BLaER1 (cell line): ENCODE data around the gene TMEM207.

Experiments used
- H3K27ac ChIP-seq: shearing (Covaris generic); formaldehyde crosslinking; 2 replicates; pipeline ENCODE4 v1.8.1; 2022
- H3K27me3 ChIP-seq: shearing (Covaris generic); formaldehyde crosslinking; 2 replicates; pipeline ENCODE4 v1.8.1; 2022
- H3K36me3 ChIP-seq: shearing (Covaris generic); formaldehyde crosslinking; 2 replicates; pipeline ENCODE4 v1.8.1; 2022
- H3K4me1 ChIP-seq: shearing (Covaris generic); formaldehyde crosslinking; 2 replicates; pipeline ENCODE4 v1.8.1; 2022
- H3K4me2 ChIP-seq: shearing (Covaris generic); formaldehyde crosslinking; 2 replicates; pipeline ENCODE4 v1.8.1; 2022
- H3K4me3 ChIP-seq: shearing (Covaris generic); formaldehyde crosslinking; 2 replicates; pipeline ENCODE4 v1.8.1; 2022
- H3K9ac ChIP-seq: shearing (Covaris generic); formaldehyde crosslinking; 2 replicates; pipeline ENCODE4 v1.8.1; 2022
- H3K9me3 ChIP-seq: shearing (Covaris generic); formaldehyde crosslinking; 2 replicates; pipeline ENCODE4 v1.8.1; 2022
- H4K20me1 ChIP-seq: shearing (Covaris generic); formaldehyde crosslinking; 2 replicates; pipeline ENCODE4 v1.8.1; 2022
- Cebpa-rat ChIP-seq: shearing (Covaris generic); IDR thresholded peaks from 2 replicates; pipeline ENCODE4 v1.8.1; 2022

TMEM207 gene

GRCh38 chr3:190449801-190450200 lies at the start of gene TMEM207:
TSS of gene TMEM207 (minus strand) at chr3:190449901. CDS start at chr3:190449809, 92 bp downstream.
- H3K4me2 ChIP-seq, result no peak within 1 kb of the TSS
- no peaks in the 10 kb centered on the region for H3K36me3 ChIP-seq
- no peak within 1 kb of the TSS for H3K9ac ChIP-seq
- no peaks in the 10 kb centered on the region for H3K27me3 ChIP-seq
- H3K4me3 ChIP-seq, result no peak within 1 kb of the TSS
- peaks cover 14% of the 10 kb centered on the region for H3K4me1 ChIP-seq
- no peak for TF ChIP-seq Cebpa-rat
- no peaks in the 10 kb centered on the region for H4K20me1 ChIP-seq
- H3K9me3 ChIP-seq, result no peaks in the 10 kb centered on the region
- H3K27ac ChIP-seq, result no peak within 1 kb of the TSS

GRCh38 chr3:190499122-190499521 lies 49.4 kb upstream of the TMEM207 start:
- Histone ChIP-seq H3K36me3 (no peaks in the 10 kb centered on the region), H3K9ac (no peak overlapping the region), H3K27me3 (no peaks in the 10 kb centered on the region), H3K9me3 (no peaks in the 10 kb centered on the region), H4K20me1 (no peaks in the 10 kb centered on the region), H3K4me1 (peaks cover 10% of the 10 kb centered on the region), H3K4me2 (no peak overlapping the region), H3K4me3 (no peak overlapping the region), H3K27ac (no peak overlapping the region)
- TF ChIP-seq Cebpa-rat, result no peak

GRCh38 chr3:190498293-190498692 lies 48.6 kb upstream of the TMEM207 start:
- H3K27ac ChIP-seq, result no peak overlapping the region

GRCh38 chr3:190497811-190498210 lies 48.1 kb upstream of the TMEM207 start:
- no peaks in the 10 kb centered on the region for H3K36me3 ChIP-seq
- no peaks in the 10 kb centered on the region for H3K27me3 ChIP-seq
- H3K9me3 ChIP-seq, result no peaks in the 10 kb centered on the region
- TF ChIP-seq Cebpa-rat, result no peak
- H3K4me3 ChIP-seq, result no peak overlapping the region
- H4K20me1 ChIP-seq, result no peaks in the 10 kb centered on the region
- no peak overlapping the region for H3K27ac ChIP-seq
- no peak overlapping the region for H3K9ac ChIP-seq
- peaks cover 10% of the 10 kb centered on the region for H3K4me1 ChIP-seq
- no peak overlapping the region for H3K4me2 ChIP-seq

More at GRCh38 chr3:190498293-190498692, 48.6 kb upstream of the TMEM207 start:
- Histone ChIP-seq H3K27me3 (no peaks in the 10 kb centered on the region), H3K4me3 (no peak overlapping the region), H4K20me1 (no peaks in the 10 kb centered on the region), H3K9ac (no peak overlapping the region), H3K4me2 (no peak overlapping the region), H3K36me3 (no peaks in the 10 kb centered on the region), H3K4me1 (peaks cover 10% of the 10 kb centered on the region), H3K9me3 (no peaks in the 10 kb centered on the region)
- TF ChIP-seq Cebpa-rat, result no peak

- no peaks in the 10 kb centered on the region for H3K9me3 ChIP-seq
- H3K4me3 ChIP-seq, result no peak overlapping the region
- H3K4me2 ChIP-seq, result no peak overlapping the region
- no peak overlapping the region for H3K9ac ChIP-seq
- peaks cover 10% of the 10 kb centered on the region for H3K4me1 ChIP-seq
- H3K27ac ChIP-seq, result no peak overlapping the region
- H4K20me1 ChIP-seq, result no peaks in the 10 kb centered on the region
- no peaks in the 10 kb centered on the region for H3K27me3 ChIP-seq
- no peak for TF ChIP-seq Cebpa-rat
- no peaks in the 10 kb centered on the region for H3K36me3 ChIP-seq
These were observed 47.2 kb upstream of the TMEM207 start for GRCh38 chr3:190496859-190497258.

DNA sequence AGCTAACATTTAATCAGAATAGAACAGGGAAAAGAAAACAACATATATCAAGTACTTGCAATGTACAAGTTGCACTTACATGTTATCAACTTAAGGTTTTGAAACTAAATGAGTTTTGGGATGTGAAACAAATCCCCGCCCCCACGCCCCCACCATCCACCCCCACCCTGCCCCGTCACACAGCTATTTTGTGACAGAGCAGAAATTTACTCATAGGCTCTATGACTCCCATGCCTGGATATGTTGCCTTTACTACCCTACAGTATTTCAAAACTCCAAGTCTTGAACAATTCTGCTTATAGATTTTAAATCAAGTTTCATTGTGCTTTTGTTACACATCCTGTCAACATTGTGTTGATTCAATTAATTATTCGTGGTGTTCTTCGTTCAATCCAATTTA lies 46.1 kb upstream of the TMEM207 start:
- Histone ChIP-seq H3K4me1 (peaks cover 10% of the 10 kb centered on the region), H3K9me3 (no peaks in the 10 kb centered on the region), H3K36me3 (no peaks in the 10 kb centered on the region), H3K4me2 (no peak overlapping the region), H3K4me3 (no peak overlapping the region), H3K9ac (no peak overlapping the region), H4K20me1 (no peaks in the 10 kb centered on the region), H3K27ac (no peak overlapping the region), H3K27me3 (no peaks in the 10 kb centered on the region)
- no peak for TF ChIP-seq Cebpa-rat

DNA sequence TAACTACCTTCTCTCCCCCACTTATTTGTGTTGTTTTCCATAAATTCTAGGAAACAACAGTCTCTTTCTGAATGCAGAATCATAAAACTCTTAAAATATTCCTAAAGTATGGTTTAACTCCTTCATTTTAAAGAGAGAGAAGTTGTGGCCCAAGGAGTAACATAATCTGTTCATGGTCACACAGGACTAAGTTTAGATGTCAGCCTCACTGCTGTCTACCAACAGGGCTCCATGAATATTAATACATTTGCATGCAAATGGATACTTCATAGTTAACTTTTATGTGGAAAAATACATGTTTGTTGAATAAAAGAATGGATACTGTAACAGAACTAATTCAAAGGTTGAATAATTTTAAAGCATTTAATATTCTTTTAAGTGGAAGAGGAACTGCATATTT lies 45.7 kb upstream of the TMEM207 start:
- Histone ChIP-seq H3K4me3 (no peak overlapping the region), H3K9me3 (no peaks in the 10 kb centered on the region), H3K27ac (no peak overlapping the region), H3K4me2 (no peak overlapping the region; the same call in 1 of the 2 replicates), H3K9ac (no peak overlapping the region), H3K27me3 (no peaks in the 10 kb centered on the region), H4K20me1 (no peaks in the 10 kb centered on the region), H3K36me3 (no peaks in the 10 kb centered on the region), H3K4me1 (peaks cover 10% of the 10 kb centered on the region)
- TF ChIP-seq Cebpa-rat, result no peak

- H3K4me3 ChIP-seq, result no peak overlapping the region
- no peaks in the 10 kb centered on the region for H3K36me3 ChIP-seq
- no peak for TF ChIP-seq Cebpa-rat
- no peak overlapping the region for H3K27ac ChIP-seq
- peak overlapping the region; percentile 31; the same call in 1 of the 2 replicates for H3K4me2 ChIP-seq
- no peaks in the 10 kb centered on the region for H4K20me1 ChIP-seq
- no peaks in the 10 kb centered on the region for H3K27me3 ChIP-seq
- no peaks in the 10 kb centered on the region for H3K9me3 ChIP-seq
- H3K9ac ChIP-seq, result no peak overlapping the region
- H3K4me1 ChIP-seq, result peaks cover 10% of the 10 kb centered on the region
These were observed 45.2 kb upstream of the TMEM207 start for GRCh38 chr3:190494907-190495306.

DNA sequence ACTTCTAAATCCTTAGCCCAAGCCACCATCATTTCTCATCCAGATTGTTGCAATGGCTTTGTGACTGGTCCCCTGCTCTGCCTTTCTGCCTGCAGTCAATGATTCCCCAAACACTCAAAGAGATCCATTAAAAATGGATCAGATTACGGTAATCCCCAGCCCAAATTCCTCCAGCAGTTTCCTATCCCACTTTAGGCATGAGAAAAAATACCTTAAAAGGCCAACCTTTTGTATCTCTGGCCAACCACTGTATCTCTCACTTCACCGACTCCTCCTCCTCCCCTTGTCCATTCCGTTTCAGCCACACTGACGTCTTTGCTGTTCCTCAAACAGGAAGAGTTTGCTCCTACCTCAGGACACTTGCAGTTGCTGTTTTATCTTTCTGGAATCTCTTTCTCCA lies 43.3 kb upstream of the TMEM207 start:
- Histone ChIP-seq H3K4me1 (peaks cover 10% of the 10 kb centered on the region), H3K36me3 (no peaks in the 10 kb centered on the region), H3K9ac (no peak overlapping the region), H3K4me2 (no peak overlapping the region), H3K27ac (no peak overlapping the region), H4K20me1 (no peaks in the 10 kb centered on the region), H3K27me3 (no peaks in the 10 kb centered on the region), H3K9me3 (no peaks in the 10 kb centered on the region), H3K4me3 (no peak overlapping the region)
- TF ChIP-seq Cebpa-rat, result no peak

DNA sequence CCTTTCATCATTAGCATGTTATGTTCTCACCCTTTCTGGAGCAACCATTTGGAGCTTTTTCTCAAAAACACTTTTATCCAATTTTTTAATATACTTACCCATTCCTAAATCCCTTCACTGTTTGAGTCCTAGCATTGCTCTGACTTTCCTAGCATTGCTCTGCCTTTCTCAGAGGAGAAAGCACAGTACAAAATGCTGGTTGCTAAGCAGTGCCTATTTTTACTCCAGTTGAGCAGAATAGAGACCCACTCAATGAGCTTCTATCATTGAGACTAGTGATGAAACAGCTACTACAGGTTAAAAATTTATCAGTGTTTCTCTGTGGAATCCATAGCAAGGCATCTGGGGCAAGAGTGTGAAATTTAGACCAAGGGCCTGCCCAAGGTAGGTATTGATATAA lies 42.4 kb upstream of the TMEM207 start:
- TF ChIP-seq Cebpa-rat, result no peak
- Histone ChIP-seq H4K20me1 (no peaks in the 10 kb centered on the region), H3K9ac (no peak overlapping the region), H3K4me2 (no peak overlapping the region), H3K36me3 (no peaks in the 10 kb centered on the region), H3K27ac (no peak overlapping the region), H3K4me3 (no peak overlapping the region), H3K27me3 (no peaks in the 10 kb centered on the region), H3K9me3 (no peaks in the 10 kb centered on the region), H3K4me1 (peaks cover 14% of the 10 kb centered on the region)

- Histone ChIP-seq H3K27me3 (no peaks in the 10 kb centered on the region), H4K20me1 (no peaks in the 10 kb centered on the region), H3K27ac (no peak overlapping the region), H3K4me2 (no peak overlapping the region), H3K4me1 (peaks cover 19% of the 10 kb centered on the region), H3K9ac (no peak overlapping the region), H3K36me3 (no peaks in the 10 kb centered on the region), H3K4me3 (no peak overlapping the region), H3K9me3 (no peaks in the 10 kb centered on the region)
- no peak for TF ChIP-seq Cebpa-rat
These were observed 41.9 kb upstream of the TMEM207 start for GRCh38 chr3:190491533-190492054.
